ENCODE results near the gene BRWD1.

DNA sequence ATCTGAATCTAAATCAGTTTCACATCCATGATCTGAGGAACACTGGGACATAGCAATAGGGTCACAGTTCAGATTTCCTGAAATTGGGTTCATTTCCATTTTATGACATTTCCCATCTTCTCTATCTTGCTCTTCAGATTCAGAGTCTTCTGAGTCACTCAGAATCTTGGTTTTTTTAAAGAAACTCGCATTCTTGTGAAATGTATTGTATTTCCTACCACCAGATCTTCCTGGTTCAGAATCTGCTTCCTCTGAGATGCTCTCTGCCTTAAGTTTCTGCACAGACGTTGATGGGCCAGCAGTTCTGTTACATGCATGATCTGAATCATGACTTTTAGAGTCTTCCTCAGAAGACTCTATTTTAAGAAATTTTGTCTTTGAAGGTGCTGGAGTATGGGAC is 114.6 kb downstream of the BRWD1 start:
- TF ChIP-seq, protein P1, sequence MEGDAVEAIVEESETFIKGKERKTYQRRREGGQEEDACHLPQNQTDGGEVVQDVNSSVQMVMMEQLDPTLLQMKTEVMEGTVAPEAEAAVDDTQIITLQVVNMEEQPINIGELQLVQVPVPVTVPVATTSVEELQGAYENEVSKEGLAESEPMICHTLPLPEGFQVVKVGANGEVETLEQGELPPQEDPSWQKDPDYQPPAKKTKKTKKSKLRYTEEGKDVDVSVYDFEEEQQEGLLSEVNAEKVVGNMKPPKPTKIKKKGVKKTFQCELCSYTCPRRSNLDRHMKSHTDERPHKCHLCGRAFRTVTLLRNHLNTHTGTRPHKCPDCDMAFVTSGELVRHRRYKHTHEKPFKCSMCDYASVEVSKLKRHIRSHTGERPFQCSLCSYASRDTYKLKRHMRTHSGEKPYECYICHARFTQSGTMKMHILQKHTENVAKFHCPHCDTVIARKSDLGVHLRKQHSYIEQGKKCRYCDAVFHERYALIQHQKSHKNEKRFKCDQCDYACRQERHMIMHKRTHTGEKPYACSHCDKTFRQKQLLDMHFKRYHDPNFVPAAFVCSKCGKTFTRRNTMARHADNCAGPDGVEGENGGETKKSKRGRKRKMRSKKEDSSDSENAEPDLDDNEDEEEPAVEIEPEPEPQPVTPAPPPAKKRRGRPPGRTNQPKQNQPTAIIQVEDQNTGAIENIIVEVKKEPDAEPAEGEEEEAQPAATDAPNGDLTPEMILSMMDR (IDR thresholded peaks at IDR 0.05): no peak
- no peak for TF ChIP-seq POLR2A (IDR thresholded peaks at IDR 0.05)
